GM18517 (cell line): ENCODE data around the gene CTNNBL1.
"Not testable (repeated sequence)": the region's sequence is repeated elsewhere in the genome, so short reads cannot be mapped to it uniquely, and the experiment has no call there.

Source experiments
- ATAC-seq: cut with Tn5 transposase; IDR thresholded peaks from one replicate; pipeline ENCODE4 v1.9.1; 2021; ENCODE audit warnings: mild to moderate bottlenecking, moderate library complexity; ENCODE audit not compliant: unreplicated experiment

The CTNNBL1 gene

GRCh38 chr20:37848706-37849105 is 154.9 kb downstream of the CTNNBL1 start:
- ATAC-seq: no peak

GRCh38 chr20:37849156-37849555 is 155.3 kb downstream of the CTNNBL1 start:
- ATAC-seq: no peak

- no peak for ATAC-seq
Observed at GRCh38 chr20:37849566-37849965, 155.7 kb downstream of the CTNNBL1 start.

- ATAC-seq: no peak
Observed at GRCh38 chr20:37850036-37850592, 156.3 kb downstream of the CTNNBL1 start.

DNA sequence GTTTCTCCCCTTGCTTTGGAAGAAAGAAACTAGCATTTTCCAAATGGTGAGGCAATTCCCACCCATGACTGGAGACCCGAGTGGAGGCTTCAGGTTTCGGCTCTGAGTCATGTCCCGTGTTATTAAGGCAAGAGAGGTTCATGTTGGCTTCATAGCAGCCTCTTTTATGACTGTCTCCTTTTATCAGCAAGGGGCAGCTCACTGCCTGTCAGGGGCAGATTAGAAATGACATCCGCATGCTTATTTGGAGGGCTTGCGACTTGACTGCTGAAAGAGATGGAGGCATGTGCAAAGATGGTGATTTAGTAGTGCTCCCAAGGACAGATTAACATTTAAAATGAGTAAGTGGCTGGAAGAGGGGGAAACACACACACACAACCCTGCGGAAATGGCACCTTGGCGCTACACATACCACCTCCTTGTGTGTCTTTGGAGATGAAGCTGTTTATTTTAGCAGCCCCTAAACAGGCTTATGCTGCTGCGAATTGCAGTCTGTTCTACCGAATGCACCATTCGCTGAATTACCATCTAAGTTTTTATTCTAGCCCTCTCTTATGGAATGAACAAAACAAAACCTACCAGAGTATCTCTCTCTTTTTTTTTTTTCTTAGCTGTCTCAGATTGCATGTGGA is 157.0 kb downstream of the CTNNBL1 start:
- no peak for ATAC-seq

- no peak for ATAC-seq
Observed at GRCh38 chr20:37852666-37853065, 158.8 kb downstream of the CTNNBL1 start.

DNA sequence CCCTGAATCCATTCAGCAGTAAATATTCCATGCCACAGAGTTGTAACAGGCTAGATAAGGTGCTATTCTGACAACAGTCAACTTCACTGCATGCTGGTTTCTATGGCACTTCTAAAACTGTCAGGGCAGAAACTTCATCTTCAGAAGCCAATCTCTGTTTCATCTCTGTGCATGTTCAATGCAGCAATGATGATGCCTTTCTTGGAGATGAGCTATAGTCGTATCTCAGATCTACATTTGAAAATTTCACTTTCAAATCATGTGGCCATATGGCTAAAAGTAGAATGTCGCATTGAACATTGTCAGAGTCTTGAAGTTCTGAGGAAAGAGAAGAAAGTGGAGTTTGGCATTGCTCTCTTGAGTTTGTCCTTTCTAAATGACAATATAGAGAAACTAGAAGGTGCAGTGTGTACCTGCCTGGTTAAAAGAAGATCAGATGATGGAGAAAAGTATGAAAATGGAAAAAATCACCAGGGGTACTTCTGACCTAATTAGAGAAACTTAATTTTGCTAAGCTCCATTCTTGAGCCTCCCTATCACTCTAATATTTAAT is 160.1 kb downstream of the CTNNBL1 start:
- ATAC-seq: peak; percentile 77

- ATAC-seq: not testable (repeated sequence)
Observed at GRCh38 chr20:37856034-37856433, 162.2 kb downstream of the CTNNBL1 start.

DNA sequence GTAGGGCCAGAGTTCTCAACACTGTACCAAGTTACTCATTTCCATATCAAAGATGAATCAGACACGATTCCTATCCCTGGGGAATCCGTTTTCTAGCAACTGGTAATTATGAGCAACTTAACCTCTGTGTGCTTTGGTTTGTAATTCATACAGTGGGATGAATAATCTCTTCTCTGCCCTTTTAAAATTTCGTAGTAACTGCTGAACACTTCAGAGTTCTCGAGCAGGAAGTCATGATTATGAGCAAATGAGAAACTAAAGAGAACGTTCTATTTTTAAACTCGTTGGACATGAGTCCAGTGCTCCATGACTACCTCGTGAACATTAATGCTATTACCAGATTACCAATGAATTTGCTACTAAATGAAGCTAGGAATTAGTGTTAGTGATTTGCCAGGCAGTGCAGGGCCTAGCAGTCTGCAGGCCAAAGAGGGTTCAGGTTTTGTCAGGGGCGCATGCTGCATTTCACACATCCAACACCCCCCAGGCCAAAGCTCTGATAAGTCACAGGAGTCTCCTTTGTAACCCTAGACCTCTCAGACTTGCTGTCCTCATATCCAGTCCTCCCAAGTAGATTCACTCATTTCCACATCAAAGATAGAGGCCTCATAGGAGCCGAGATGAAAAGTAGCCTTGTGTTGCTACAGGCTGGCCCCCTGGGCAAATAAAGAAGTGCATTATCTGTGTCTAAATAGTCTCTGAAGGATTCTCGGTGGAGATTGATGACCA is 163.3 kb downstream of the CTNNBL1 start:
- ATAC-seq: no peak

DNA sequence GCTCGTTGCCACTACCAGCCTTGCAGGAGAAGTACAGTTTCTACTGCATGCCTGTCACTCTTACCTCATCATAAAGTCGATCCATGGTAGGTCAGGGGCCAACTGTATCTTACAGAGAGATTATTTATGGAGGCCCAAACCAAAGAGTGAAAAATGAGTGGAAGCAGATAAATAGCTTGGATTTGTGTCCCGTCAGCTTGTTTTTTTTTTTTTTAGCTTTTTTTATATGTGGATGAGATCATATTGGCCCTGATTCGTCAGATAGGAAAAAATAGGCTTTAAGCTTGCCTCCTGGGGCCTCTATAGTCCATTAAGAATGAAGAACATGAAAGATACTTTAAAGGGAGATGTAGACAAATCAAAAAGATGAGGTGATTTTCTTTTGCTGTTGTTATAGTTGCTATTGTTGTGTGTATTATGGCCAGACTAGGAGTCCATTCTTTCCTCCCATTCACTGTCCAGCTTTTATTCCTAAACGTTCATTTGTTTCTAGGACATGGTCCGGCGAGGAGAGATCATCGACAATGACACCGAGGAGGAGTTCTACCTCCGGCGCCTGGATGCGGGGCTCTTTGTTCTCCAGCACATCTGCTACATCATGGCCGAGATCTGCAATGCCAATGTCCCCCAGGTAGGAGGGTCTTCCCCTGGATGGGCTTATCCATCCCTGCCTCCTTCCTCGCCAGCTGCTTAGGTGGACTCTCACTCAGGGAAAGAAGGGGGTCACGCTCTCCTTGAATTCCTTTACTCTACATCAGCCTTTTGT is 165.8 kb downstream of the CTNNBL1 start:
- ATAC-seq: no peak

DNA sequence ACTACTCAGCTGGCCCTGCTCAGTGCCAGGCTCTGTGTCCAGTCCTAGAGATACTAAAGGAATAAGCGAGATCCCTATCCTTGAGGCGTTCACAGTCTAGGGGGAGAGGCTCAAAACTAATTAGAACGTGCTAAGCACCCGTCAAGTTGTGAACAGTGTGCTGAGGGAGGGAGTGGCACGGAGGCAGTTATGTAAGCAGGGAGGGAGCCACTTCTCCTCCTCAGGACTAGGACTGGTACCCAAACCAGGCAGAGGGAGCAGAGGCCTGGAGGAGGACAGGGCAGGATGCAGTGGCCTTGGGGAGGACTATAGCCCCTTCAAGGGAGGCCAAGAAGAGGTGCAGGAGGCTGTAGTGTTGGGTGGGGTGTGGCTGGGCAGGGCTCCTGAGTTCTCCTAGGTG is 169.5 kb downstream of the CTNNBL1 start:
- ATAC-seq: no peak

- ATAC-seq: no peak
Observed at GRCh38 chr20:37864298-37864697, 170.5 kb downstream of the CTNNBL1 start.

DNA sequence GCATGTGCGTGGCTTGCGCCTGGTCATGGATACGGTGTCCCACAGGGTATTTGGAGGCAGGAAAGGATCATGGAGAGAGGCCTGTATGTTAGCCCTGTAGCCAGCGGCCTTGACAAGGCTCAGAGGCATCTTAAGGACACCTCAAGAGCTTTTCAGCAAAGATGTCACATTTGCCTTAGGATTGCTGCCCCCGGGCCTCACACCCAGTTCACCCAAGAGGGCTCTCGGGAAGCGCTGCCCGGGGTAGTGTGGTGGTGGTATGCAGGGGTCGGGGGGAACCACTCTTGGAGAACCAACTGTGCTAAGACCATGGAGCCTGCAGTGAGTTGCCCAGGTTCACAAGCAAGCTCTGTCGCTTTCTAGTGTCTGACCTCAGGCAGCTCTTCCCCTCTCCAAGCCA is 172.2 kb downstream of the CTNNBL1 start:
- no peak for ATAC-seq

DNA sequence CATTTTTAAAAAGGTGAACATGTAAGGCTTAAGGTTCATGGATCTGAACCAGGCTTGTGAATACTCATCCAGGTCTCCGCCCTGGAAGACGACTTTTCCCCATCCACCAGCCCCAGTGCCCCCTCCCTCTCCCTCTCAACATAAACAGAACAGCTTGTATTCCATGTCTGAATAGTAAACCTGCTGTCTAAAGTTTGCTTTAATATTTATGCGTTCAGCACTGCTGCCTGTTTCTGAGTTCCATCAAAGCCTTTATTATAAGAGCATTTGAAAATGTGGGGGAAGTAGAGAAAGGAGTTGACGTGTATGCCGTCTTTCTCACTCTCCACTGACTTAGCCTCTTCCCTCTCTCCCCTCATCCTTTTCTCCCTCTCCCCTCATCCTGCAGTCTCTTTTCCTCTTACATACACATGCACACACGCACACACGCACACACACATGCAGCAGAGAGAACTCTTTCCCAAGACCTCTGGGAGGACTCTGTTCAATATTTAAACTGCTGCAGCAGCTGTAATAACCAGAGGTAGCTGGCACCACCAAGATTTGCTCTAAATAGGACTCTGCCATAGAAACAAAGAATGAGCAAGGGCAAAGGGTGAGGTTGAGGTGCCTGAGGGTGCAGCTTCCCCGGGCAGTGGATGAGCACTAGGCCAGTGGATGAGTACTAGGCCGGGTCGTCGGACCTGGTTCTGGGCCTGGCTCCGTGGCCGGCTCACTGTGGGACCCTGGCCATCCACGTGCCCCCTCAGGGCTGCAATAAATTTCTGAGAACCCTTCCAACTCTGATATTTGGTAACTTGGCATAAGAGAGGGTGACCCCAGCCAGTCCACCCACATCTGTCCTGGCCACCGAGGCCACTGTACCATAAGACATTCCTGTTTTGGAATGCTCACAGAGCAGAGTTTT is 173.7 kb downstream of the CTNNBL1 start:
- no peak for ATAC-seq

DNA sequence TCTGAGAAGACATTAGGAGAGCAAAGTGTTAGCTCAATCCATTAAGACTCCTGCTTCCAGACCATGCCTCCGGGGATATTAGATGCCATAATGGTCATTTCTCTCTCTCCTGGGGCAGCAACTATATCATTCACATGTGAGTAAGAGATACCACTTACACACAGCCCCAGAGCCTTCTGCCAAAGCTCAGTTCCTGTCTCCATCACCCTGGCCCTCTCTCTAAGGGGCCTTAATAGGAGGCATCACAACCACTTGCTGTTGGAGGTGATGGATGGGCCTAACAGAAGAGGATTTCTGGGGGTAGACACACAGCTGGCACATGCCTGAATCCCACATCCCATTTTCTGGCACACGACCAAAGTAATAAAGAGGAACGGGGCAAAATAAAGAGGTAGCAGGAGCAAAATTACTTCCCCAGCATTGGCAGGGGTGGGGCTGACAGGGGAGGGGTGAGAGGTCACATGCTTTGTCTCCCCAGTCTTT is 175.1 kb downstream of the CTNNBL1 start:
- ATAC-seq: no peak

DNA sequence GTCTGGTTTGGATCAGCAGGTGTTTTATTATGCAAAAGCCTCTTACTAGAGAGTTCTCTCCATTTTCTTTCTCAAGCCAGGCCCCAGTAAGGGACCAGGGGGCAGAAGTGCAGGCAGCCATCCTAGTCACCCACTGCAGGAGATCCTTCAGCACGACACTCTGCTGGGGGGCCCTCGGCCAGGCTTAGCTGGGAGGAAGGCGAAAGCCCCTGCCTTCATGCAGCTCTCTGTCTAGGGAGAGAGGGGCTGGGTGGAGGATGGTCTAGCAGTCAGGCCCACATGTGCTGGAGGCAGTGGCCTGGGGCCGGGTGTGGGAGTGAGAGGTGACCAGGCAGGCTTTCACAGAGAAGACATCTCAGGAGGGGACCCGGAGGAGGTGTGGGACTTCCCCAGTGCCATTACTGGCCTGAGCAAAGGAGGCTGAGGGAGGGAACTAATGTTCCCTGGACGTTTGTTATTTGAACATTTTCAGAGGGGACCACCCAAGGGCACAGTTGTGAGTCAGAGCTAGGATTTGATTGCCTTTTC is 175.6 kb downstream of the CTNNBL1 start:
- ATAC-seq: no peak

- no peak for ATAC-seq
Observed at GRCh38 chr20:37870294-37870693, 176.5 kb downstream of the CTNNBL1 start.

DNA sequence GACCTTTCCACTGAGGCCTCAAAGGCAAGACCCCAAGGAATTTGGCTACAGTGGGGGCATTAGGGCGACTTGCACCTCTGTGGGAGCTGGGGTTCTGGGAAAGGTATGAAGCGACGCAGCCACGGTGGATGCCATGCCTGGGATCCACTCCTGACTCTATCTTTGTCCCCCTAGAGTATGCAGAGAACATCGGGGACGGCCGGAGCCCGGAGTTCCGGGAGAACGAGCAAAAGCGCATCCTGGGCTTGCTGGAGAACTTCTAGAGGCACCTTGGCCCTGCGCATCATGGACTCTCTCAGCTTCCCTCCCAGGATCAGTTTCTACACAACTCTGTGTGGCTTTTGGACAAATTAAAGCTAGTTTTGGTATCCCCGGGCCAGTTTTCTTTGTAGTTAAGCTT is 177.9 kb downstream of the CTNNBL1 start:
- ATAC-seq: no peak

DNA sequence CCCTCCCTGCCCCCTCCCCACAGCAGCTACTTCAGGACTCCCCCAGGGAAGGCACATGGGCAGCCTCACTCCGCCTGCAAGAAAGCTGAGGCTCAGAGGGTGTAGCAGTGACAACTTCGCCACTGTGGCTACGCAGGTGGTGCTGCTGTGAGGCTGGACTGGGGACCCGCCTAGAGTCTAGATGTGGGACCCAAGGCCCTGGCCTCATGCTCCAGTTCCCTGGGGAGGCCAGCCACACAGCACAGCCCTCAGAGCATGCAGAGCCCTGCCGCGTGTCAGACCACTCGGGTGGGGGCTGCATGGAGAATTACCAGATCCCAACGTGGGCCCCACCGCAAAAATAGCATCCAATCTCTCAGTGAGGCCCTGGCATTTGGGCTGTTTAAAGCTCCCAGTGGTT is 178.3 kb downstream of the CTNNBL1 start:
- ATAC-seq: no peak

DNA sequence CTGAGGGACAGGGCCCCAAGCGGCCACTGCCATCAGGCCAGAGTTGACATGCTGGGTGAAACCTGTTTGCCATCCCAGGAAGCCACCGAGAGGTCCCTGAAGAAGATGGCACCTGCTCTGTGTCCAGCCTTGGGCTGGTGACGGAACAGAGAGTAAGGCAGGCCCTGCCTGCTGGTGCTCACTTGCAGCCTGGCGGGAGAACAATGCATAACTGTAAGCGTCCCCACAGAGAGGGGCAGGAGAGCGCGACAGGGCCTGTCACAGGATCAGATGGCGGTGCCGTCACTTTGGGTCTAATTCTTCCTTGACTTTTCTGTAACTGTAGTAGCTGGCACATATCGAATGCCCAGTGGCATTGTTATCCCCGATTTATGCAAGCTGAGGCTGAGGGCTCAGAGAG is 180.1 kb downstream of the CTNNBL1 start:
- no peak for ATAC-seq
